OCI-LY3 (cell line): ENCODE data around the gene SNED1.
"Not testable (repeated sequence)": the region's sequence is repeated elsewhere in the genome, so short reads cannot be mapped to it uniquely, and the experiment has no call there.

Experiments
- H2AFZ ChIP-seq: fragments of 200-600, 300-600 bp; shearing (Covaris generic); 2 replicates; pipeline ENCODE4 v1.6.0; 2014; ENCODE audit warnings: antibody characterized with exemption, low read depth, low read length
- H3K27ac ChIP-seq: fragments of 200-600, 300-600 bp; sonication (generic); 2 replicates; pipeline ENCODE4 v1.5.1; 2014; ENCODE audit warnings: mild to moderate bottlenecking, low read length, moderate library complexity, mixed read lengths
- H3K27me3 ChIP-seq: fragments of 200-600, 300-600 bp; sonication (generic); 2 replicates; pipeline ENCODE4 v1.6.1; 2014; ENCODE audit warnings: low read depth, low read length, mixed read lengths
- H3K36me3 ChIP-seq: fragments of 200-600, 300-600 bp; sonication (generic); replicated peaks from 2 replicates; pipeline ENCODE3; 2014; ENCODE audit warnings: low read depth, low read length, mixed read lengths
- H3K4me1 ChIP-seq: fragments of 300-600, 200-600 bp; sonication (generic); 2 replicates; pipeline ENCODE4 v1.6.1; 2014; ENCODE audit warnings: low read length, mixed read lengths
- H3K4me2 ChIP-seq: fragments of 200-600, 300-600 bp; sonication (generic); 2 replicates; pipeline ENCODE4 v1.6.1; 2014; ENCODE audit warnings: low read length, mixed read lengths
- H3K4me3 ChIP-seq: fragments of 300-600, 200-600 bp; sonication (generic); 2 replicates; pipeline ENCODE4 v1.5.1; 2014; ENCODE audit warnings: antibody characterized with exemption, mild to moderate bottlenecking, low read length, moderate library complexity
- H3K79me2 ChIP-seq: fragments of 300-600, 200-600 bp; shearing (Covaris generic); 2 replicates; pipeline ENCODE4 v1.6.1; 2014; ENCODE audit warnings: mild to moderate bottlenecking, low read length, mixed read lengths
- H3K9ac ChIP-seq: fragments of 300-600, 200-600 bp; shearing (Covaris generic); 2 replicates; pipeline ENCODE4 v1.6.0; 2014; ENCODE audit warnings: mild to moderate bottlenecking, low read length, moderate library complexity
- H3K9me3 ChIP-seq: fragments of 200-600, 300-600 bp; shearing (Covaris generic); 2 replicates; pipeline ENCODE4 v1.6.1; 2014; ENCODE audit warnings: low read length, mixed read lengths; ENCODE audit not compliant: insufficient read depth
- H4K20me1 ChIP-seq: fragments of 200-600, 300-600 bp; sonication (generic); 2 replicates; pipeline ENCODE4 v1.6.1; 2016; ENCODE audit warnings: low read length, mixed read lengths; ENCODE audit not compliant: insufficient read depth
- EZH2phosphoT487 ChIP-seq: fragments of 200-600 bp; shearing (Covaris generic); IDR thresholded peaks from 2 replicates; pipeline ENCODE4 v1.6.1; 2018; ENCODE audit warnings: antibody characterized with exemption, mixed run types, low read depth
- TF ChIP-seq, protein P1 (sequence below): fragments of 200-600, 300-600 bp; sonication (generic); IDR thresholded peaks from 2 replicates; pipeline ENCODE4 v1.5.1; 2014; ENCODE audit warnings: antibody characterized with exemption, low read length, low read depth

Gene SNED1

DNA sequence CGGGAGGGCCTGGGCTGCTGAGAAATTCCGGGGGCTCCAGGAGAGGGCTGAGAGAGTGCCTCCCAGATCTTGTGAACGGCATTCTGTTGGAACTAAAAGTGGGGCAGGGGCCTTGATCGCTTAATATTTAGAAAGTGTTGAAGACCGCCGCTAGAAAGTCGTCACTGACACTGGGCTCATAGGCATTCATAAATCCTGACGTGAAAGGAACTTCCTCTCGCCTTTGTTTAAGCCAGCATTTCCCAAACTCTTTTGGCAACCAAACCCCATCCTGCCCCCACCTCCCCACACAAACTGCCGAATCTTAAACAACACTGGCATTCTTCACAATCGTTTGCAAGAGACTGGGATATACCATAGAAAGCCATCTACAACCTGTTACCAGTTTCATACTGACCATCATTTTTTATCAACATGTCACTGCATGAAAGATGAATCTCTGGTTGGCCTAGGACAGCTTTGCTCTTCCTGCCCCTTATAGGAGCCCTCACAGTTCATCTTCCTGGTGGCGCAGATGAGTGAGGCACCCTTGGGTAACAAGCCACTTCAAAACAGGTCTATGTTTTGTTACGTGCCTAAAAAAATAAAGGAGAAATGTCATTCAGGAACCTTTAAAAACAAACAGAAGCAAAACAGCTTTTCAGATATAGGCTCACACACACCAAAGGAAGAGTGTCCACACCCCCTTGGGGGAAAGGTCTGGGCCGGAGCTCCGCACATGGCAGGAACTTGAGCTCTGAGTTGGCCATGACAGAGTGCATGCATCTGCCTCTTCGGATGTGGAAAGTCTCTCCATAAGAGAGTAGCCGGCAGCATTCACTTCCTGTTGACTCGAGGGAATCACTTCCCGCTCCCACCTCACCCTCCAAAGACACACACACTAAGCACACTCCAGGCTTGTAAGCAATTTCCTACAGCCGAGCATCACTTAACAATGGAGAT, 90.6 kb downstream of the SNED1 start:
- Histone ChIP-seq H3K9ac (no peak overlapping the region), H3K4me1 (no peaks in the 10 kb centered on the region), H3K36me3 (peaks cover 63% of the 10 kb centered on the region), H3K27ac (no peak overlapping the region), H4K20me1 (no peaks in the 10 kb centered on the region), H2AFZ (no peak overlapping the region), H3K27me3 (no peaks in the 10 kb centered on the region), H3K4me2 (no peak overlapping the region), H3K79me2 (peaks cover 12% of the 10 kb centered on the region), H3K4me3 (no peak overlapping the region), H3K9me3 (no peaks in the 10 kb centered on the region)
- TF ChIP-seq, protein P1, sequence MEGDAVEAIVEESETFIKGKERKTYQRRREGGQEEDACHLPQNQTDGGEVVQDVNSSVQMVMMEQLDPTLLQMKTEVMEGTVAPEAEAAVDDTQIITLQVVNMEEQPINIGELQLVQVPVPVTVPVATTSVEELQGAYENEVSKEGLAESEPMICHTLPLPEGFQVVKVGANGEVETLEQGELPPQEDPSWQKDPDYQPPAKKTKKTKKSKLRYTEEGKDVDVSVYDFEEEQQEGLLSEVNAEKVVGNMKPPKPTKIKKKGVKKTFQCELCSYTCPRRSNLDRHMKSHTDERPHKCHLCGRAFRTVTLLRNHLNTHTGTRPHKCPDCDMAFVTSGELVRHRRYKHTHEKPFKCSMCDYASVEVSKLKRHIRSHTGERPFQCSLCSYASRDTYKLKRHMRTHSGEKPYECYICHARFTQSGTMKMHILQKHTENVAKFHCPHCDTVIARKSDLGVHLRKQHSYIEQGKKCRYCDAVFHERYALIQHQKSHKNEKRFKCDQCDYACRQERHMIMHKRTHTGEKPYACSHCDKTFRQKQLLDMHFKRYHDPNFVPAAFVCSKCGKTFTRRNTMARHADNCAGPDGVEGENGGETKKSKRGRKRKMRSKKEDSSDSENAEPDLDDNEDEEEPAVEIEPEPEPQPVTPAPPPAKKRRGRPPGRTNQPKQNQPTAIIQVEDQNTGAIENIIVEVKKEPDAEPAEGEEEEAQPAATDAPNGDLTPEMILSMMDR = no peak
- TF ChIP-seq EZH2phosphoT487 = no peak

GRCh38 chr2:241091201-241091600, 92.8 kb downstream of the SNED1 start:
- H2AFZ ChIP-seq = no peak overlapping the region
- no peaks in the 10 kb centered on the region for H3K9me3 ChIP-seq
- H3K4me3 ChIP-seq = no peak overlapping the region
- H3K79me2 ChIP-seq = peaks cover 33% of the 10 kb centered on the region
- no peaks in the 10 kb centered on the region for H4K20me1 ChIP-seq
- peaks cover 74% of the 10 kb centered on the region for H3K36me3 ChIP-seq
- no peak overlapping the region for H3K4me2 ChIP-seq
- no peak overlapping the region for H3K9ac ChIP-seq
- H3K27ac ChIP-seq = no peak overlapping the region
- H3K27me3 ChIP-seq = no peaks in the 10 kb centered on the region
- TF ChIP-seq EZH2phosphoT487 = no peak
- TF ChIP-seq, protein P1 = no peak
- H3K4me1 ChIP-seq = peaks cover 10% of the 10 kb centered on the region

DNA sequence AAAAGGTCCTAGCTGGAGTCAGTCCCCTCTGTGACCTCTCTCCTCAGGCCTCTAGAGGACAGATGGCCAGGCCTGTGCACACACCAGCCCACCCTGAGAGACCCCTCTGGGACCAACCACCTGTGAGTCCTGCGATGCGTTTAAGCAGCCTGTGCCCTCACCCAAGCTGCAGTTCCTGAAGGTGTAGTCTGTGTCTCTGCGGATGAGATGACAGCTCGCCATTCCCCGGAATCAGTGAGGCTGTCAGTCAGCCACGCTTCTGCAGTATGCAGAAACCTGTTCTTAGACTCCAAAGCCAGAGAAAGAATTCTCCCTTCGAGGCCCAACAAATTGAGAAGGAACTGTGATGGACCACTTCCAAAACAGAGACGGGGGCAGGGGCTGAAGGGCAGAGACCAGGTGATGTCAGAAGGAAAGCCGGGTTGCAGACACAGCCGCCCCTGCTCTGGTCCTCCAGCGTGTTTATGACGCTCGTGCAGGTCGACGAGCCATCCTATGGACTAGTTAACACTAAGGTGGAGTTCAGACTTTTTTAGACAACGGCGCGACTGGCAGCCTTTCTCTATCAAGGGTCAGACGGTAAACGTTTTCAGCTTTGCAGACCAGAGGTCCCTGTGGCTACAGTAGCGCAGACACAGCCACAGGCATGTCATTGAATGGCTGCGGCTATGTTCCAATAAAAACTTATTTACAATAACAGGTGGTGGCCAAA, 93.5 kb downstream of the SNED1 start:
- H3K4me2 ChIP-seq = no peak overlapping the region
- H3K4me1 ChIP-seq = peaks cover 17% of the 10 kb centered on the region
- no peak overlapping the region for H3K27ac ChIP-seq
- no peak overlapping the region for H2AFZ ChIP-seq
- TF ChIP-seq, protein P1 = no peak
- no peak for TF ChIP-seq EZH2phosphoT487
- H3K36me3 ChIP-seq = peaks cover 73% of the 10 kb centered on the region
- H3K4me3 ChIP-seq = no peak overlapping the region
- no peak overlapping the region for H3K9ac ChIP-seq
- H3K79me2 ChIP-seq = peaks cover 40% of the 10 kb centered on the region
- no peaks in the 10 kb centered on the region for H4K20me1 ChIP-seq
- H3K27me3 ChIP-seq = no peaks in the 10 kb centered on the region
- no peaks in the 10 kb centered on the region for H3K9me3 ChIP-seq

- Histone ChIP-seq H2AFZ (no peak overlapping the region), H3K4me2 (no peak overlapping the region), H3K9me3 (no peaks in the 10 kb centered on the region), H3K9ac (no peak overlapping the region), H4K20me1 (0 out of 2 replicates have a peak, but pooled peaks cover 2% of the 10 kb centered on the region), H3K27ac (no peak overlapping the region), H3K27me3 (no peaks in the 10 kb centered on the region), H3K4me1 (peaks cover 24% of the 10 kb centered on the region), H3K36me3 (peaks cover 70% of the 10 kb centered on the region), H3K79me2 (peaks cover 48% of the 10 kb centered on the region), H3K4me3 (no peak overlapping the region)
- TF ChIP-seq, protein P1 = no peak
- TF ChIP-seq EZH2phosphoT487 = no peak
Observed at GRCh38 chr2:241092677-241093076, 94.3 kb downstream of the SNED1 start.

GRCh38 chr2:241093133-241093781, 94.8 kb downstream of the SNED1 start:
- H3K9ac ChIP-seq, H3K9me3 ChIP-seq, H2AFZ ChIP-seq, H3K27ac ChIP-seq, H3K4me3 ChIP-seq, H4K20me1 ChIP-seq, H3K4me2 ChIP-seq, H3K27me3 ChIP-seq: not testable (repeated sequence)
- peaks cover 30% of the 10 kb centered on the region for H3K4me1 ChIP-seq
- peaks cover 54% of the 10 kb centered on the region for H3K79me2 ChIP-seq
- H3K36me3 ChIP-seq = peaks cover 68% of the 10 kb centered on the region
